ENCODE results near the gene NADK2. TPM values are rescaled to one million over a fixed set of nuclear protein-coding genes. Genes with fewer than 3 reads are reported as not detected.

Gene NADK2
- total and polyA plus RNA-seq, 9 of the 15 experiments (the other 6 are each of a cell fraction or from before 2014, with no cell fraction given) = 10.6 to 41.0 (median 24.0) TPM

DNA sequence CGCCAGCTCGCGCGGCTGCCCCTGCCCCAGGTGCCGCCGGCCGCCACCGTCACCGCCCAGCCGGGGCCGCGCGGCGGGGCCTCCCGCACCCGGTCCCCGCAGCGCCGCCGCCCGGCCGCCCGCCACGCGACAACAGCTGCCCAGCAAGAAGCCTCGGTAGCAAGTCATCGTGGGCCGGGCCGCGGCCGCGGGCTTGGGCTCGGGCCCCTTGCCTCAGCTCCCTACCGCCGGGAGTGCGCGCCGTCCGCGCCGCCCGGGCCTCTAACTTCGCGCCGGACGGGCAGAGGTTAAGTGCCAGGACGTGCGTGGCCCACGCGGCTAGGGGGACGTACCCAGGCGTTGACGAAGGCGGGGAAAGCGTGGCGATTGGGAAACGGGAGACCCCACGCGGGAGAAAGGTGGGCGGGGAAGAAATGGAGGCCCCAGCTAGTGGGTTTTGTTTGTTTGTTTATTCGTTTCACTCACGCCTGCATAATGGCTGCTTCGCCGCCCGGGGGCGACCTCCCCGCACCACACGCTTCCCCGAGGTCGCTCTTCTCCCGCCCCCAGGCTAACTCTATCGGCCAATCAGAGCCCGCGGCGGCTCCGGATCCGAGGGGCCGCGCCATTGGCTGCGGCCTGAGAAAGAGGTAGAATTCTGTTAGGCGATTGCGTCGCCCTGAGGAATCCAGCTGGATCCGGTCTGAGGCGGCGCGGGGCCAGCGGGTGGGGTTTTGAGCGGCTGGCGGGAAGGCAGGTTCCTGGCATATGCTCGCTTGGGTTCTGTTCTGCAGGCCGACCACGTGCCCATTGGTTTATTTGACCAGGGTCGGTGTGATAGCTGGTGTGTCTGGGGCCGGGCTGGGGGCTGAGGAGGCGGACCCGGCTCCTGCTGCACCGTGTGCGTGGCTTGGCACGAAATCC lies at the start of gene NADK2 (continued):
- TF ChIP-seq HDAC8 (tag; IDR thresholded peaks at IDR 0.05) (peak; percentile 96), TGIF2 (CRISPR knock-in tag; IDR thresholded peaks at IDR 0.05) (peak; percentile 15; the same call in 1 of the 2 replicates), NELFE (IDR thresholded peaks at IDR 0.05; ENCODE audit: insufficient read depth, insufficient read length) (no peak), BHLHE40 (IDR thresholded peaks at IDR 0.05; ENCODE audit: low read length) (no peak; the same call in none of the 2 replicates), ZNF707 (CRISPR knock-in tag; conservative IDR thresholded peaks at IDR 0.05) (peak; percentile 61; the same call in 1 of the 2 replicates), ZNF175 (CRISPR knock-in tag; IDR thresholded peaks at IDR 0.05; ENCODE audit: low read depth) (peak; percentile 98), PHB (CRISPR knock-in tag; IDR thresholded peaks at IDR 0.05) (peak; percentile 48; the same call in 1 of the 2 replicates), ZHX1 (conservative IDR thresholded peaks at IDR 0.05; ENCODE audit: low read length) (peak; percentile 59; the same call in 1 of the 2 replicates), ZBTB5 (IDR thresholded peaks at IDR 0.05) (peak; percentile 82), NFIX (CRISPR knock-in tag; IDR thresholded peaks at IDR 0.05; ENCODE audit: low read depth) (peak; percentile 40; the same call in 1 of the 2 replicates), PHTF2 (CRISPR knock-in tag; IDR thresholded peaks at IDR 0.05) (no peak), GTF2E2 (tag; IDR thresholded peaks at IDR 0.05) (peak; percentile 86; the same call in 1 of the 2 replicates), ZBTB7A (IDR thresholded peaks at IDR 0.05; ENCODE audit: borderline replicate concordance, control insufficient read depth, low read depth, low read length) (0 out of 2 replicates have a peak, but pooled peaks have one; percentile 16), ZNF143 (CRISPR knock-in tag; IDR thresholded peaks at IDR 0.05) (no peak; the same call in 1 of the 2 replicates), BCL6 (CRISPR knock-in tag; IDR thresholded peaks at IDR 0.05) (peak; percentile 44; the same call in 1 of the 2 replicates), ASH1L (IDR thresholded peaks at IDR 0.05; ENCODE audit: borderline replicate concordance, low read depth, partially characterized antibody) (peak; percentile 63), ESRRA (IDR thresholded peaks at IDR 0.05; ENCODE audit: borderline replicate concordance, low read depth) (peak; percentile 72), SREBF1 (IDR thresholded peaks at IDR 0.05; ENCODE audit: borderline replicate concordance, low read depth, low read length) (no peak)
- TF ChIP-seq, protein P1, sequence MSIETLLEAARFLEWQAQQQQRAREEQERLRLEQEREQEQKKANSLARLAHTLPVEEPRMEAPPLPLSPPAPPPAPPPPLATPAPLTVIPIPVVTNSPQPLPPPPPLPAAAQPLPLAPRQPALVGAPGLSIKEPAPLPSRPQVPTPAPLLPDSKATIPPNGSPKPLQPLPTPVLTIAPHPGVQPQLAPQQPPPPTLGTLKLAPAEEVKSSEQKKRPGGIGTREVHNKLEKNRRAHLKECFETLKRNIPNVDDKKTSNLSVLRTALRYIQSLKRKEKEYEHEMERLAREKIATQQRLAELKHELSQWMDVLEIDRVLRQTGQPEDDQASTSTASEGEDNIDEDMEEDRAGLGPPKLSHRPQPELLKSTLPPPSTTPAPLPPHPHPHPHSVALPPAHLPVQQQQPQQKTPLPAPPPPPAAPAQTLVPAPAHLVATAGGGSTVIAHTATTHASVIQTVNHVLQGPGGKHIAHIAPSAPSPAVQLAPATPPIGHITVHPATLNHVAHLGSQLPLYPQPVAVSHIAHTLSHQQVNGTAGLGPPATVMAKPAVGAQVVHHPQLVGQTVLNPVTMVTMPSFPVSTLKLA (conservative IDR thresholded peaks at IDR 0.05) = peak; percentile 83 to 90

Data from K562 (cell line).